ENCODE data around the gene BSN. TPM values are rescaled to one million over a fixed set of nuclear protein-coding genes. Genes with fewer than 3 reads are reported as not detected.
A peak's percentile ranks its signal among the peaks of the same experiment; 100 is the strongest.

Gene BSN
- total and polyA plus RNA-seq, 5 experiments from 2014 or later = 0.19 to 0.23 (median 0.22) TPM; not detected in 2

GRCh38 chr3:49668861-49669260, 114.6 kb downstream of the BSN start:
- POLR2A ChIA-PET = interaction anchor here (0.8 kb wide), 1 partner anchor 129 kb away, joined by 3 read pairs; no protein-coding TSS in a partner anchor
- no peak overlapping the region for H3K4me3 Mint-ChIP-seq

GRCh38 chr3:49669352-49669751, 115.1 kb downstream of the BSN start:
- H3K27ac Mint-ChIP-seq = peak overlapping the region in 3 of 10 donors; percentile 35 to 57 (median 53)
- no peak for ATAC-seq
- peaks cover 7 to 21% (median 16%) of the 10 kb centered on the region in 4 donors for H3K4me1 Mint-ChIP-seq
- POLR2A ChIA-PET = interaction anchor here (0.8 kb wide), 1 partner anchor 130 kb away, joined by 3 read pairs; no protein-coding TSS in a partner anchor
- DNase-seq = no peak
- H3K4me3 Mint-ChIP-seq = no peak overlapping the region
- no peaks in the 10 kb centered on the region for H3K27me3 Mint-ChIP-seq
- H3K36me3 Mint-ChIP-seq = no peaks in the 10 kb centered on the region
- H3K9me3 Mint-ChIP-seq = no peaks in the 10 kb centered on the region

More at GRCh38 chr3:49668861-49669260, 114.6 kb downstream of the BSN start:
- Mint-ChIP-seq H3K27me3 (no peaks in the 10 kb centered on the region), H3K36me3 (no peaks in the 10 kb centered on the region), H3K27ac (peak overlapping the region in 1 of 10 donors; percentile 53), H3K4me1 (peaks cover 7 to 16% (median 15%) of the 10 kb centered on the region in 4 donors), H3K9me3 (no peaks in the 10 kb centered on the region)
- DNase-seq (no peak), ATAC-seq (no peak)

- Mint-ChIP-seq H3K4me3 (no peak overlapping the region), H3K36me3 (peaks cover 0 to 5% (median 0%) of the 10 kb centered on the region in 3 donors), H3K27me3 (no peaks in the 10 kb centered on the region), H3K9me3 (no peaks in the 10 kb centered on the region), H3K4me1 (peaks cover 13 to 35% (median 30%) of the 10 kb centered on the region in 4 donors), H3K27ac (peak overlapping the region in 3 of 10 donors; percentile 43 to 73 (median 67))
- no peak for ATAC-seq
- POLR2A ChIA-PET = interaction anchor here (1.6 kb wide), 1 partner anchor 131 kb away, joined by 23 read pairs; no protein-coding TSS in a partner anchor
- no peak for DNase-seq
Measured at GRCh38 chr3:49670940-49671290, 116.6 kb downstream of the BSN start.

GRCh38 chr3:49671291-49672288, 117.3 kb downstream of the BSN start:
- Mint-ChIP-seq H3K36me3 (peaks cover 0 to 8% (median 0%) of the 10 kb centered on the region in 3 donors), H3K27ac (peak overlapping the region; percentile 43 to 93 (median 86))
- ATAC-seq = peak in 1 of 2 donors; percentile 7

DNA sequence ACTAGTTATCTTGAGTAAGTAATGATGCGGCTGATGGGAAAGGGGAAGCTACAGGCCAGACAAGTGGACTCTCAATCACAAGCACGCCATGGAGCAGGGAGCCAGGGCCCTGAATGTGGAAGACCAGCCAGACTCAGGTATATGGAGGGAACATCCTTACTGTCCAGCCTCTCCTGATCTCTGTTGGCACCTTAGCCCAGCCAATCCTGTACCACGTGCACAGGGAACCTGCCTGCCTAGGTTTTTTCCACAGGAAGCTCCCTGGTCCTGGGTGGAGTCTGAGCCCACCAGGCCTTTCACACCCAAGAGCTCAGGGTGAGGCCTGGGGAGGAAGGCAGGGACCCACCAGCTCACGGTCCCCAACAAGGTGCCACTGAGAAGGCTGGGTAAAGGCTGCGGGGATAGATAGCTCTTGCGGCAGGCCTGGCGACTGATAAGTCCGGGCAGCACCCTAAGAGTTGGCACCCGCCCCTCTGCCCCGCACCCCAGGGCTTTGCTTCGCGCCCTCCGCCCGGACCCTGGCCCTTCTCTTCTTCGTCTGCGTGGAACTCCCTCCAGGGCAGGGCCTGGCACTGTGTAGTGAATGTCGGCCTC, 118.9 kb downstream of the BSN start:
- ATAC-seq (no peak), DNase-seq (peak in 3 of 10 donors; percentile 5 to 15 (median 12))
- POLR2A ChIA-PET = interaction anchor here (0.7 to 1.4 kb wide), 10 partner anchors 16 to 417 kb away, joined by 3 to 24 read pairs (median 3); partner anchors contain the start of genes AMIGO3, BSN, DAG1 and IP6K1
- H3K27ac Mint-ChIP-seq = peak overlapping the region; percentile 92 to 99 (median 98)
- H3K4me3 Mint-ChIP-seq = peak overlapping the region; percentile 91 to 98 (median 96)
- H3K27me3 Mint-ChIP-seq = no peaks in the 10 kb centered on the region
- H3K4me1 Mint-ChIP-seq = peaks cover 16 to 49% (median 43%) of the 10 kb centered on the region in 4 donors
- no peaks in the 10 kb centered on the region for H3K9me3 Mint-ChIP-seq
- peaks cover 0 to 15% (median 0%) of the 10 kb centered on the region in 3 donors for H3K36me3 Mint-ChIP-seq

More at GRCh38 chr3:49671291-49672288, 117.3 kb downstream of the BSN start:
- DNase-seq = peak; percentile 53 to 84 (median 68)
- Mint-ChIP-seq H3K9me3 (no peaks in the 10 kb centered on the region), H3K4me1 (peaks cover 15 to 42% (median 36%) of the 10 kb centered on the region in 4 donors), H3K27me3 (no peaks in the 10 kb centered on the region), H3K4me3 (peak overlapping the region; percentile 19 to 93 (median 80))
- POLR2A ChIA-PET = interaction anchor here (0.6 to 1.6 kb wide), 8 partner anchors 9 to 426 kb away, joined by 3 to 23 read pairs (median 4); partner anchors contain the start of genes DAG1, IP6K1, MST1 and RNF123

DNA sequence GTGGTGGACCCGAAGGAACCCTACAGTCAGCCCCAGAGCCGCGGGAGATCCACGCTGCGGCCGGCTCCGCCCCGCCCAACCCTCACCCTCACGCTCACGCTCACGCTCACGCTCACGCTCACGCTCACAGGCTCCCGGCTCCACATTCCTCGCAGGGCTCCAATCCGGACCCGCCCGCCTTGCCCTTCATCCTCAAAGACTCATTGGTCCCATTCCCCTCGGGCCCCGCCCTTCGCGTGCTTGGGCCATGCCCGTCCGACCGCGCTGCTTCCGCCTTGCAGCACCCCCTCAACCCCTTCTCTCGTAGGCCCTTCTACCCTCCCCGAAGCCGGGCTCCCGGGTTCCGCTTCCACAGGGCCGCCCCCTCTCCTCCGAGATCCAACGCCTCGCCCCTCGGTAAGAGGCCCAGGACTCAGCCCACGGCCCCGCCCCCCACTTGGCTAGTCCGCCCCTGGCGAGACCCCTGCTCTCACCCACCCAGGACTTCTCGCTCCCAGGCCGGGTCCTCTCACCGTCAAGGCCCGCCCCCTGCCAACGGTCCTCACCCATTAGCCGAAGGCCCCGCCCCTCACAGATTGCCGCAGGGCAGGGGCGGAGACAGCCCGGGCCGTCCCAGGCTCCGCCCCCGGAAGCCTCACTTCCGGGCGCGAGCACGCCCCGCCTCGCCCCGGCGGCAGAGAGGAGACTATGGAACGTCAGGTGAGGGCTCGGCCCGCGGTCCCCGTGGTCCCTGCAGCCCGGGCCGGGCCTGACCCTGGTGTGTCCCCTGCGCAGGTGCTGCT, 119.6 kb downstream of the BSN start, which contains the start of gene APEH:
APEH (plus strand) TSS at position 637 of the 782 bp plus-strand sequence; CDS start at position 688, 51 bp downstream.
- ATAC-seq (peak; percentile 83 to 85), DNase-seq (peak; percentile 94 to 99 (median 97))
- Mint-ChIP-seq H3K27ac (peak within 1 kb of the TSS; percentile 92 to 99 (median 98)), H3K4me1 (peaks cover 17 to 51% (median 43%) of the 10 kb centered on the region in 4 donors), H3K27me3 (no peaks in the 10 kb centered on the region), H3K9me3 (no peaks in the 10 kb centered on the region), H3K4me3 (peak within 1 kb of the TSS; percentile 91 to 98 (median 96)), H3K36me3 (peaks cover 0 to 22% (median 0%) of the 10 kb centered on the region in 3 donors)
- POLR2A ChIA-PET = interaction anchor here (0.8 to 1.4 kb wide), 9 partner anchors 16 to 204 kb away, joined by 3 to 24 read pairs (median 3); partner anchors contain the start of genes AMIGO3, BSN, DAG1 and IP6K1

DNA sequence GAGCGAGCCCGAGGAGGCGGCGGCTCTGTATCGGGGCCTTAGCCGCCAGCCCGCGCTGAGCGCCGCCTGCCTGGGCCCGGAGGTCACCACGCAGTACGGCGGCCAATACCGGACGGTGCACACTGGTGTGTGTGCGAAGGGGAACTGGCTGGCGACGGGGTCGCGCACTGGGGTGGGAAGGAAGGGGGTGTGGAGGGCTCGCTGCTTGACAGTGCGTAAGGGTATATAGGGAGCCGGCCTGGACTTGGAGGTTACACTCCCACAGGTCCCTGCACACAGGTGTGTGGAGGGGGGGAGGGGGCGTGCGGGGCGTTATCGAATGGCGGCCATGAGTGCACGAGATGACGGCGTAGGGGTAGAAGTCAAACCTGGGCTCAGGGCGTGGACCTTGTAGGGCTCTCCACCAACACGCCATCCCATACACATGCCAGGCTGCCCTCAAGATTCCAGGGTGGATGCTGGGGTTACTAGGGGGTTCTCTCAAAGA, 120.3 kb downstream of the BSN start:
- ATAC-seq (peak; percentile 2 to 19), DNase-seq (peak in 1 of 10 donors; percentile 12)
- peaks cover 17 to 51% (median 43%) of the 10 kb centered on the region in 4 donors for H3K4me1 Mint-ChIP-seq
- H3K36me3 Mint-ChIP-seq = peaks cover 0 to 22% (median 0%) of the 10 kb centered on the region in 3 donors
- H3K9me3 Mint-ChIP-seq = no peaks in the 10 kb centered on the region
- no peaks in the 10 kb centered on the region for H3K27me3 Mint-ChIP-seq
- peak overlapping the region; percentile 91 to 98 (median 96) for H3K4me3 Mint-ChIP-seq
- POLR2A ChIA-PET = interaction anchor here (0.9 to 1.3 kb wide), 4 partner anchors 15 to 134 kb away, joined by 3 to 4 read pairs (median 4); partner anchors contain the start of genes GMPPB, IP6K1 and RNF123
- peak overlapping the region; percentile 37 to 98 (median 94) for H3K27ac Mint-ChIP-seq

- peak overlapping the region in 3 of 10 donors; percentile 41 to 79 (median 59) for H3K27ac Mint-ChIP-seq
- POLR2A ChIA-PET = interaction anchor here (0.9 to 2.2 kb wide), 5 partner anchors 14 to 136 kb away, joined by 3 to 7 read pairs (median 4); partner anchors contain the start of genes GMPPB and RNF123
- H3K4me3 Mint-ChIP-seq = peak overlapping the region in 7 of 10 donors; percentile 46 to 97 (median 96)
- peaks cover 23 to 55% (median 48%) of the 10 kb centered on the region in 4 donors for H3K4me1 Mint-ChIP-seq
- peaks cover 0 to 36% (median 0%) of the 10 kb centered on the region in 3 donors for H3K36me3 Mint-ChIP-seq
- H3K9me3 Mint-ChIP-seq = no peaks in the 10 kb centered on the region
- no peak for ATAC-seq
- DNase-seq = no peak
- no peaks in the 10 kb centered on the region for H3K27me3 Mint-ChIP-seq
Measured at GRCh38 chr3:49675912-49676311, 121.6 kb downstream of the BSN start.

- no peak for ATAC-seq
- Mint-ChIP-seq H3K36me3 (peaks cover 0 to 42% (median 3%) of the 10 kb centered on the region in 3 donors), H3K9me3 (no peaks in the 10 kb centered on the region), H3K4me3 (no peak overlapping the region), H3K27ac (peak overlapping the region in 2 of 10 donors; percentile 22 to 65), H3K4me1 (peaks cover 10 to 31% (median 18%) of the 10 kb centered on the region in 4 donors), H3K27me3 (no peaks in the 10 kb centered on the region)
- POLR2A ChIA-PET = no interaction called here
- DNase-seq = no peak
Measured at GRCh38 chr3:49680493-49681231, 126.4 kb downstream of the BSN start.

GRCh38 chr3:49681232-49681522, 126.9 kb downstream of the BSN start:
- peaks cover 0 to 37% (median 3%) of the 10 kb centered on the region in 3 donors for H3K36me3 Mint-ChIP-seq
- H3K27me3 Mint-ChIP-seq = no peaks in the 10 kb centered on the region
- H3K4me1 Mint-ChIP-seq = peaks cover 7 to 27% (median 13%) of the 10 kb centered on the region in 4 donors
- DNase-seq (no peak), ATAC-seq (no peak)
- H3K4me3 Mint-ChIP-seq = no peak overlapping the region
- POLR2A ChIA-PET = no interaction called here
- no peaks in the 10 kb centered on the region for H3K9me3 Mint-ChIP-seq
- H3K27ac Mint-ChIP-seq = no peak overlapping the region
